GM12878 (cell line): ENCODE results near the gene LEMD2. TPM values are rescaled to one million over a fixed set of nuclear protein-coding genes. Genes with fewer than 3 reads are reported as not detected.
A peak's percentile ranks its signal among the peaks of the same experiment; 100 is the strongest.

Experiments
- ATAC-seq: fragments of 200-7000 bp; cut with Tn5 transposase; 3 replicates; pipeline ENCODE4 v1.9.1; 2020; ENCODE audit warnings: mild to moderate bottlenecking, moderate library complexity
- BruUV-seq: library from RNA; stranded (reverse); fragments of 400-500 nt; replicated peaks from 2 replicates; lab custom pipeline; 2021; lab: Mats Ljungman, UMichigan
- CTCF ChIA-PET: fragments of 300-600 bp; sonication (Branson Sonifier 250); formaldehyde crosslinking; extraction: SDS; loops from one replicate; lab custom pipeline; 2021; ENCODE audit warnings: inconsistent platforms; lab: Yijun Ruan, JAX
- POLR2A ChIA-PET: fragments of 350-600 bp; formaldehyde crosslinking; extraction: SDS; loops from one replicate; lab custom pipeline; 2021; ENCODE audit warnings: inconsistent platforms; lab: Charles Lee
- RAD21 ChIA-PET: fragments of 300-600 bp; sonication (Branson Sonifier 250); formaldehyde crosslinking; loops from one replicate; lab custom pipeline; 2023; ENCODE audit warnings: antibody characterized with exemption; ENCODE audit not compliant: unreplicated experiment; lab: Charles Lee
- SMC1A ChIA-PET: fragments of 300-600 bp; sonication (Branson Sonifier 250); formaldehyde crosslinking; loops from one replicate; lab custom pipeline; 2023; ENCODE audit not compliant: unreplicated experiment, uncharacterized antibody; lab: Charles Lee
- DNase-seq: peaks from one replicate; pipeline ENCODE4 v3.0.0-alpha.2; 2011; ENCODE audit warnings: low read depth, low spot score
- FAIRE-seq: peaks from 3 replicates; lab custom pipeline; 2011; peaks lifted over from hg19 to GRCh38; lab: Jason Lieb, UNC
- H2AFZ ChIP-seq: 2 replicates; pipeline ENCODE4 v1.6.0; 2011; ENCODE audit warnings: low read depth, low read length, control low read depth; ENCODE audit not compliant: control insufficient read depth
- H3K27ac ChIP-seq: 2 replicates; pipeline ENCODE4 v1.5.1; 2011; ENCODE audit warnings: control low read depth; ENCODE audit not compliant: control insufficient read depth, insufficient read depth
- H3K27me3 ChIP-seq, 2 experiments: replicated peaks in 1 of 2; 2 replicates each; pipeline versions ENCODE4 v1.6.0 to v1.6.1; 2011; ENCODE audit warnings: low read length in 1 of 2; ENCODE audit not compliant: control insufficient read depth in 2 of 2, insufficient read depth in 2 of 2
- H3K36me3 ChIP-seq, 2 experiments: 2 replicates each; pipeline ENCODE4 v1.5.1; 2011; ENCODE audit warnings: low read length in 1 of 2; ENCODE audit not compliant: control insufficient read depth in 2 of 2, insufficient read depth in 2 of 2
- H3K4me1 ChIP-seq: 2 replicates; pipeline ENCODE4 v1.6.1; 2011; ENCODE audit warnings: mild to moderate bottlenecking, low read length, moderate library complexity, mixed read lengths; ENCODE audit not compliant: control insufficient read depth, insufficient read depth
- H3K4me2 ChIP-seq: 2 replicates; pipeline ENCODE4 v1.6.0; 2011; ENCODE audit warnings: control low read depth; ENCODE audit not compliant: control insufficient read depth, insufficient read depth
- H3K4me3 ChIP-seq: fragments of 200-600 bp; sonication (generic); 2 replicates; pipeline ENCODE4 v1.5.1; 2016
- H3K79me2 ChIP-seq: 2 replicates; pipeline ENCODE4 v1.6.0; 2011; ENCODE audit warnings: low read length; ENCODE audit not compliant: control insufficient read depth, insufficient read depth
- H3K9ac ChIP-seq: 2 replicates; pipeline ENCODE4 v1.8.0; 2011; ENCODE audit warnings: low read length, control low read depth, mixed read lengths; ENCODE audit not compliant: control insufficient read depth, insufficient read depth
- H3K9me3 ChIP-seq: replicated peaks from 3 replicates; pipeline ENCODE4 v1.5.1; 2011; ENCODE audit warnings: mild to moderate bottlenecking, low read length; ENCODE audit not compliant: control insufficient read depth, insufficient read depth
- H4K20me1 ChIP-seq: 2 replicates; pipeline ENCODE4 v1.6.0; 2011; ENCODE audit not compliant: control insufficient read depth, insufficient read depth
- ESRRA ChIP-seq: IDR thresholded peaks from 2 replicates; pipeline ENCODE4 v1.6.1; 2012; ENCODE audit warnings: mild to moderate bottlenecking, low read length, improper control_type of control experiment
- FOXK2 ChIP-seq: fragments of 450-650 bp; IDR thresholded peaks from 2 replicates; pipeline ENCODE4 v1.6.1; 2017; ENCODE audit warnings: mild to moderate bottlenecking, moderate library complexity
- NFYB ChIP-seq: IDR thresholded peaks from 2 replicates; pipeline ENCODE4 v1.6.1; 2011; ENCODE audit warnings: low read depth, mild to moderate bottlenecking, low read length, improper control_type of control experiment, moderate library complexity; ENCODE audit not compliant: insufficient read depth
- PAX5 ChIP-seq: IDR thresholded peaks from 2 replicates; pipeline ENCODE4 v1.6.1; 2011; ENCODE audit warnings: low read depth, low read length, borderline replicate concordance
- TBL1XR1 ChIP-seq: IDR thresholded peaks from 2 replicates; pipeline ENCODE4 v1.6.1; 2012; ENCODE audit warnings: low read depth, low read length, improper control_type of control experiment
- ZNF274 ChIP-seq: IDR thresholded peaks from one replicate; pipeline ENCODE4 v1.8.0; 2011; ENCODE audit not compliant: insufficient read length, insufficient read depth
- WGBS: methylation state at CpG from one replicate; pipeline ENCODE4 v1.1.6; 2016; ENCODE audit warnings: low lambda C conversion rate; ENCODE audit not compliant: insufficient replicate concordance, insufficient coverage; ENCODE audit errors: missing lambda C conversion rate; 5-methylcytosine and 5-hydroxymethylcytosine counted together
- in situ Hi-C: fragments of 300-500 bp; cut with MboI; formaldehyde crosslinking; loops from 9 replicates; pipeline ENCODE4 v1.14.3; 2018; ENCODE audit warnings: mixed read lengths
- intact Hi-C: fragments of 100-400 bp; cut with micrococcal nuclease; formaldehyde crosslinking; loops from one replicate; pipeline ENCODE4 v1.14.2; 2022; ENCODE audit not compliant: unreplicated experiment
- polyA plus RNA-seq, 11 experiments: library from polyadenylated mRNA; depleted of rRNA in 4 of 11; unstranded in 6 of 11; stranded (reverse) in 5 of 11; fragments of >200 nt; fragmentation: Nextera tagmentation in 4 of 11; fragmentation: Illumina TruSeq in 1 of 11; extraction: Ambion mirVana in 4 of 11; extraction: Trizol in 1 of 11; gene quantifications; 1 replicate in 1 of 11; 2 replicates in 10 of 11; pipeline versions ENCODE4 v1.2.1 to v1.2.3, GENCODE V29; 2011 to 2016; ENCODE audit warnings: inconsistent platforms in 2 of 11, missing spikeins in 2 of 11, low read depth in 1 of 11
- total RNA-seq, 4 experiments: library from RNA; depleted of rRNA in 3 of 4; stranded (reverse); fragments of >200 nt in 3 of 4; fragmentation: Illumina TruSeq in 1 of 4; extraction: Trizol in 1 of 4; gene quantifications; 2 replicates each; pipeline versions ENCODE4 v1.2.1 to v1.2.3, GENCODE V29; 2013 to 2021

Gene LEMD2
- total and polyA plus RNA-seq, 10 of the 15 experiments (the other 5 are each of a cell fraction or from before 2014, with no cell fraction given), result 0.45 to 47.1 (median 22.8) TPM

DNA sequence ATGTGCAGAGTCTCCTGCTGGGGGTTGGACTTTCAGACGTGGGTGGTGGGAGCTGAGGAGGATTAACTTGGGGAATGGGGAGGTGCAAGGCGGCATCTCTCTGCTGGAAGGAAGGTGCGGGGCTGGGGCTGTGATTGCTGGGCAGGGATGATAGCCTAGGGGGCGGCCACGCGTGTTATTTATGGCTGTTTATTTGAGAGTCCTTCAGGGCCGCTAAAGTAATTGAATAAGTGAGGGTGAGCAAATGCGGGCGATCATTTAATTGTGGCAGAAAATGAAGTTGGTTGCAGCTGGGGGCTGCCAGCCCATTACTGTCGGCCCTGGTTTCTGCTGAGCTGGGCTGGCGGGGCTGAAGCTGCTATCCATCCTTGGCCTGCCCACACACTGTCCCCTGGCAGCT lies 34.7 kb downstream of the LEMD2 start:
- RAD21 ChIA-PET, result no interaction called here
- CTCF ChIA-PET, result interaction anchor here (0.9 kb wide), 1 partner anchor 13 kb away, joined by 3 read pairs; no protein-coding TSS in a partner anchor
- in situ Hi-C loops, result no loop called here
- intact Hi-C loops, result no loop called here
- Histone ChIP-seq H3K9me3 (no peaks in the 10 kb centered on the region), H3K4me2 (no peak overlapping the region), H3K9ac (no peak overlapping the region), H2AFZ (no peak overlapping the region), H3K27me3 (no peaks in the 10 kb centered on the region; a peak in 1 of 4 replicates), H3K27ac (no peak overlapping the region)
- 35% methylated on average over 11 of the region's 11 CpGs for WGBS
- POLR2A ChIA-PET, result no interaction called here
- no peak for FAIRE-seq
- SMC1A ChIA-PET, result no interaction called here
- TF ChIP-seq PAX5, result no peak
- no peak for TF ChIP-seq ESRRA
- TF ChIP-seq, all 136 proteins: peak for 0
- H4K20me1 ChIP-seq, result no peaks in the 10 kb centered on the region
- no peak for DNase-seq
- no peaks in the 10 kb centered on the region for H3K79me2 ChIP-seq
- BruUV-seq, result no TSS peak
- ATAC-seq, result no peak
- peaks cover 11% of the 10 kb centered on the region for H3K4me1 ChIP-seq
- H3K4me3 ChIP-seq, result no peak overlapping the region
- H3K36me3 ChIP-seq, result no peaks in the 10 kb centered on the region

DNA sequence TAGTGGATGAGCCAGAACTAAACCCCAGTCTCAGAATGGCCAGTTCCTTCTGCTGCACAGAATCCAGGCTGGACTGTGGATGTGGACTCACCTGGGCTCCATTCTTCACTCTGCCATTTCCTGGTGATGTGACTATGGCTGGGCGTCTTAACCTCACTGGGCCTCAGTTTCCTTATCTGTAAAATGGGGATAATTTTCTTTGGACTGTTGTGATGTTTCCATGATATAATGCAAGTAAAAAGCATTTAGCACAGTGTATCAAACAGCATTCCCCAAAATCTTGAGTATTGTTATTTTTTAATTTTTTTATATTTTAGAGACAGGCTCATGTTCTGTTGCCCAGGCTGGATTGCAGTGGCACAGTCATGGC lies 36.3 kb downstream of the LEMD2 start:
- Histone ChIP-seq H3K27ac (no peak overlapping the region), H3K4me2 (no peak overlapping the region), H3K36me3 (no peaks in the 10 kb centered on the region), H3K27me3 (no peaks in the 10 kb centered on the region; a peak in 2 of 4 replicates), H3K4me3 (no peak overlapping the region), H3K4me1 (peaks cover 11% of the 10 kb centered on the region)
- FAIRE-seq, result no peak
- ATAC-seq, result peak; percentile 21; the same call in 1 of the 3 replicates
- intact Hi-C loops, result no loop called here
- RAD21 ChIA-PET, result no interaction called here
- SMC1A ChIA-PET, result no interaction called here
- in situ Hi-C loops, result no loop called here
- TF ChIP-seq FOXK2, result no peak
- no peak for TF ChIP-seq NFYB
- TF ChIP-seq TBL1XR1, result no peak
- TF ChIP-seq ZNF274, result no peak
- TF ChIP-seq, all 136 proteins: peak for 0
- no peaks in the 10 kb centered on the region for H4K20me1 ChIP-seq
- DNase-seq, result no peak
- BruUV-seq, result no TSS peak
- no peak overlapping the region for H2AFZ ChIP-seq
- H3K9me3 ChIP-seq, result no peaks in the 10 kb centered on the region
- no peaks in the 10 kb centered on the region for H3K79me2 ChIP-seq
- POLR2A ChIA-PET, result no interaction called here
- CTCF ChIA-PET, result no interaction called here
- no peak overlapping the region for H3K9ac ChIP-seq
- 89% methylated on average over 1 of the region's 1 CpG for WGBS
